GOT3 (cell line): ENCODE results near the gene HOXC11.

Experiments used
- DNase-seq: peaks from one replicate; lab custom pipeline; 2025; ENCODE audit warnings: mixed read lengths; lab: John Stamatoyannopoulos, UW

Gene HOXC11

GRCh38 chr12:53942467-53942997, 30.4 kb upstream of the HOXC11 start:
- no peak for DNase-seq

- no peak for DNase-seq
These were observed 28.7 kb upstream of the HOXC11 start for GRCh38 chr12:53944209-53944608.

- no peak for DNase-seq
These were observed 27.7 kb upstream of the HOXC11 start for GRCh38 chr12:53944907-53945847.

- no peak for DNase-seq
These were observed 25.2 kb upstream of the HOXC11 start for GRCh38 chr12:53947743-53948142.

- no peak for DNase-seq
These were observed 24.0 kb upstream of the HOXC11 start for GRCh38 chr12:53948650-53949593.

- no peak for DNase-seq
These were observed 23.1 kb upstream of the HOXC11 start for GRCh38 chr12:53949631-53950436.

GRCh38 chr12:53950437-53950773, 22.5 kb upstream of the HOXC11 start:
- DNase-seq: no peak

- DNase-seq: no peak
These were observed 21.9 kb upstream of the HOXC11 start for GRCh38 chr12:53950789-53951576.

- no peak for DNase-seq
These were observed 21.2 kb upstream of the HOXC11 start for GRCh38 chr12:53951577-53952334.

GRCh38 chr12:53952335-53952694, 20.6 kb upstream of the HOXC11 start:
- DNase-seq: no peak

- DNase-seq: no peak
These were observed 19.8 kb upstream of the HOXC11 start for GRCh38 chr12:53952871-53953734.

GRCh38 chr12:53953831-53954693, 18.9 kb upstream of the HOXC11 start:
- no peak for DNase-seq

- DNase-seq: no peak
These were observed 18.3 kb upstream of the HOXC11 start, which contains the start of gene HOXC12 for GRCh38 chr12:53954694-53955035. Gene HOXC12, plus strand, starts transcription at chr12:53954903. Its CDS starts 27 bp downstream, at chr12:53954930.

- DNase-seq: no peak
These were observed 17.7 kb upstream of the HOXC11 start for GRCh38 chr12:53955036-53955775.

- DNase-seq: no peak
These were observed 17.1 kb upstream of the HOXC11 start for GRCh38 chr12:53955776-53956250.

- DNase-seq: no peak
These were observed 16.6 kb upstream of the HOXC11 start for GRCh38 chr12:53956251-53956887.
